MM.1S (cell line): Measurements from ENCODE around the gene FARS2.

Experiments
- DNase-seq: peaks from one replicate; pipeline ENCODE4 v3.0.0-alpha.2; 2015
- H2AFZ ChIP-seq: fragments of 300-600 bp; sonication (generic); 2 replicates; pipeline ENCODE4 v1.6.0; 2016; ENCODE audit warnings: antibody characterized with exemption, low read length
- H3F3A ChIP-seq: fragments of 300-600 bp; sonication (generic); 2 replicates; pipeline ENCODE4 v1.6.1; 2016; ENCODE audit warnings: mild to moderate bottlenecking, antibody characterized with exemption, low read length, moderate library complexity, mixed read lengths; ENCODE audit not compliant: insufficient read depth
- H3K27ac ChIP-seq: fragments of 300-600 bp; sonication (generic); 2 replicates; pipeline ENCODE4 v1.5.1; 2016; ENCODE audit warnings: mild to moderate bottlenecking, low read length
- H3K27me3 ChIP-seq: fragments of 300-600 bp; sonication (generic); replicated peaks from 2 replicates; pipeline ENCODE4 v1.6.0; 2016; ENCODE audit warnings: low read length; ENCODE audit not compliant: insufficient read depth
- H3K36me3 ChIP-seq: fragments of 300-600 bp; sonication (generic); replicated peaks from 2 replicates; pipeline ENCODE4 v1.6.1; 2016; ENCODE audit warnings: mild to moderate bottlenecking, low read length, mixed read lengths; ENCODE audit not compliant: insufficient read depth
- H3K4me1 ChIP-seq: fragments of 300-600 bp; sonication (generic); 2 replicates; pipeline ENCODE4 v1.6.1; 2016; ENCODE audit warnings: low read length, mixed read lengths
- H3K4me2 ChIP-seq: fragments of 300-600 bp; sonication (generic); 2 replicates; pipeline ENCODE4 v1.6.0; 2016; ENCODE audit warnings: low read depth, low read length
- H3K4me3 ChIP-seq: fragments of 300-600 bp; sonication (generic); 2 replicates; pipeline ENCODE4 v1.5.1; 2016; ENCODE audit warnings: low read length, mixed read lengths
- H3K79me2 ChIP-seq: fragments of 300-600 bp; sonication (generic); 2 replicates; pipeline ENCODE4 v1.6.1; 2016; ENCODE audit warnings: mixed run types, low read length, mixed read lengths
- H3K9ac ChIP-seq: fragments of 300-600 bp; sonication (generic); 2 replicates; pipeline ENCODE4 v1.6.1; 2016; ENCODE audit warnings: low read length, mixed read lengths
- H3K9me2 ChIP-seq: fragments of 300-600 bp; sonication (generic); replicated peaks from 2 replicates; pipeline ENCODE4 v1.6.1; 2016; ENCODE audit warnings: mild to moderate bottlenecking, low read length, mixed read lengths; ENCODE audit not compliant: insufficient read depth
- H3K9me3 ChIP-seq: fragments of 300-600 bp; sonication (generic); replicated peaks from 2 replicates; pipeline ENCODE4 v1.6.1; 2016; ENCODE audit warnings: mild to moderate bottlenecking, low read length, mixed read lengths; ENCODE audit not compliant: insufficient read depth
- H4K20me1 ChIP-seq: fragments of 300-600 bp; sonication (generic); 2 replicates; pipeline ENCODE4 v1.6.1; 2016; ENCODE audit warnings: mild to moderate bottlenecking, low read length, moderate library complexity, mixed read lengths; ENCODE audit not compliant: insufficient read depth
- CTCF ChIP-seq: fragments of 300-600 bp; sonication (generic); IDR thresholded peaks from 2 replicates; pipeline ENCODE4 v1.5.1; 2016; ENCODE audit warnings: antibody characterized with exemption, low read length, mixed read lengths
- EZH2 ChIP-seq: fragments of 300-600 bp; sonication (generic); optimal IDR thresholded peaks from 2 replicates; pipeline ENCODE3; 2017; ENCODE audit warnings: low read depth, mild to moderate bottlenecking, antibody characterized with exemption, low read length, mixed read lengths
- EZH2phosphoT487 ChIP-seq: fragments of 300-600 bp; sonication (generic); IDR thresholded peaks from 2 replicates; pipeline ENCODE4 v1.6.1; 2018; ENCODE audit warnings: antibody characterized with exemption, low read length

Gene FARS2

GRCh38 chr6:5767471-5767870 is 506.2 kb downstream of the FARS2 start:
- Histone ChIP-seq H3K4me1 (no peaks in the 10 kb centered on the region), H3K9me2 (no peaks in the 10 kb centered on the region)
- TF ChIP-seq CTCF, result no peak
- TF ChIP-seq EZH2, result no peak
- no peak for TF ChIP-seq EZH2phosphoT487

GRCh38 chr6:5771211-5771610 is 509.9 kb downstream of the FARS2 start:
- Histone ChIP-seq H2AFZ (no peak overlapping the region), H3K4me2 (no peak overlapping the region), H3K4me3 (no peak overlapping the region), H3K9ac (no peak overlapping the region), H3F3A (no peaks in the 10 kb centered on the region), H3K79me2 (no peaks in the 10 kb centered on the region), H4K20me1 (no peaks in the 10 kb centered on the region), H3K27me3 (no peaks in the 10 kb centered on the region), H3K4me1 (no peaks in the 10 kb centered on the region), H3K9me3 (no peaks in the 10 kb centered on the region), H3K36me3 (no peaks in the 10 kb centered on the region), H3K27ac (no peak overlapping the region), H3K9me2 (no peaks in the 10 kb centered on the region)
- no peak for TF ChIP-seq EZH2
- no peak for TF ChIP-seq CTCF
- no peak for TF ChIP-seq EZH2phosphoT487
- DNase-seq, result no peak

More at GRCh38 chr6:5767471-5767870, 506.2 kb downstream of the FARS2 start:
- no peak overlapping the region for H3K4me2 ChIP-seq
- no peak for DNase-seq
- H3K27me3 ChIP-seq, result no peaks in the 10 kb centered on the region
- H4K20me1 ChIP-seq, result no peaks in the 10 kb centered on the region
- no peaks in the 10 kb centered on the region for H3K9me3 ChIP-seq
- no peaks in the 10 kb centered on the region for H3K79me2 ChIP-seq
- H3F3A ChIP-seq, result no peaks in the 10 kb centered on the region
- no peaks in the 10 kb centered on the region for H3K36me3 ChIP-seq
- no peak overlapping the region for H3K9ac ChIP-seq
- no peak overlapping the region for H3K4me3 ChIP-seq
- no peak overlapping the region for H3K27ac ChIP-seq
- H2AFZ ChIP-seq, result no peak overlapping the region

GRCh38 chr6:5771759-5772390 is 510.6 kb downstream of the FARS2 start:
- no peak overlapping the region for H3K4me3 ChIP-seq
- no peaks in the 10 kb centered on the region for H4K20me1 ChIP-seq
- no peaks in the 10 kb centered on the region for H3K9me3 ChIP-seq
- DNase-seq, result no peak
- H3K27ac ChIP-seq, result no peak overlapping the region
- H2AFZ ChIP-seq, result no peak overlapping the region
- H3K36me3 ChIP-seq, result no peaks in the 10 kb centered on the region
- H3K4me1 ChIP-seq, result no peaks in the 10 kb centered on the region
- H3K79me2 ChIP-seq, result no peaks in the 10 kb centered on the region
- TF ChIP-seq EZH2 (no peak), EZH2phosphoT487 (no peak), CTCF (no peak)
- H3F3A ChIP-seq, result no peaks in the 10 kb centered on the region
- no peaks in the 10 kb centered on the region for H3K9me2 ChIP-seq
- no peaks in the 10 kb centered on the region for H3K27me3 ChIP-seq
- H3K4me2 ChIP-seq, result no peak overlapping the region
- no peak overlapping the region for H3K9ac ChIP-seq
